ENCODE measurements around the gene CALCR. TPM values are rescaled to one million over a fixed set of nuclear protein-coding genes. Genes with fewer than 3 reads are reported as not detected.

The CALCR gene
- total and polyA plus RNA-seq, 2 experiments from 2014 or later, result not detected

DNA sequence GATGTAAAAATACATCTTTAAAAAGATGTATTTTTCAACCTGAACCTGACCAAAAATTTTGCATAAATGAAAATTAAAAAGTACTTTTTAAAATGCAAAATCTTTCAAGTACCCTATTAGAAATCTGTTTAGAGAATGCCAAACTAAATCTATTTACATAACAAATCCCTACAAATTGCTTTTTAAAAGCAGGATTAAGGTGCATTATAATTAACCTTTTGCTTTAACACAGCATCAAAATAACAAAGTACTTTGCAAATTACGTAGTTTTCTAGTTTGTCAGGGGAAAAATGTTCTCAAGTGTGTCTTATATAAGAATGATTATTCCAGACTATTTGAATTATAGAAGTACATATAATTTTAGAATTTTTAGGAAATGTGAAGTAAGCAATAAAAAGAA lies 181.5 kb downstream of the CALCR start:
- Histone ChIP-seq H3K36me3 (ENCODE audit: low read depth) (no peaks in the 10 kb centered on the region), H3K9ac (no peak overlapping the region), H4K20me1 (ENCODE audit: insufficient read depth) (no peaks in the 10 kb centered on the region), H3K27ac (no peak overlapping the region), H3K4me3 (no peak overlapping the region), H3K4me1 (ENCODE audit: insufficient read depth) (no peaks in the 10 kb centered on the region), H3K9me2 (ENCODE audit: insufficient read depth) (no peaks in the 10 kb centered on the region), H3F3A (ENCODE audit: insufficient read depth) (no peaks in the 10 kb centered on the region), H3K79me2 (ENCODE audit: insufficient read depth) (no peaks in the 10 kb centered on the region), H2AFZ (no peak overlapping the region), H3K4me2 (ENCODE audit: unreplicated experiment) (no peak overlapping the region), H3K9me3 (ENCODE audit: low read depth) (no peaks in the 10 kb centered on the region), H3K27me3 (replicated peaks; ENCODE audit: insufficient read depth) (no peaks in the 10 kb centered on the region; the same call in none of the 2 replicates)
- 68 to 84% methylated on average over 1 of the region's 1 CpG for WGBS, 2 experiments (ENCODE audit: low coverage in 1 of 2, low lambda C conversion rate in 2 of 2, missing lambda C conversion rate in 2 of 2)
- TF ChIP-seq EZH2 (IDR thresholded peaks at IDR 0.05; ENCODE audit: insufficient read depth, poor library complexity, severe bottlenecking), result no peak
- no peak for TF ChIP-seq EZH2phosphoT487 (IDR thresholded peaks at IDR 0.05; ENCODE audit: insufficient read depth, low read depth)
- in situ Hi-C loops (cut with MboI), result no loop called here
- DNase-seq, result no peak

- WGBS, 2 experiments (ENCODE audit: low coverage in 1 of 2, low lambda C conversion rate in 2 of 2, missing lambda C conversion rate in 2 of 2), result 61 to 77% methylated on average over 3 of the region's 3 CpGs
- in situ Hi-C loops (cut with MboI), result no loop called here
- DNase-seq, result no peak
These were observed 183.9 kb downstream of the CALCR start for GRCh38 chr7:93390660-93391059.

GRCh38 chr7:93382362-93382761 lies 192.2 kb downstream of the CALCR start:
- Histone ChIP-seq H3K4me1 (ENCODE audit: insufficient read depth) (no peaks in the 10 kb centered on the region), H3K9me3 (ENCODE audit: low read depth) (no peaks in the 10 kb centered on the region), H3K79me2 (ENCODE audit: insufficient read depth) (no peaks in the 10 kb centered on the region), H3K36me3 (ENCODE audit: low read depth) (no peaks in the 10 kb centered on the region), H4K20me1 (ENCODE audit: insufficient read depth) (no peaks in the 10 kb centered on the region), H3K9ac (no peak overlapping the region), H3K4me2 (ENCODE audit: unreplicated experiment) (no peak overlapping the region), H3K27me3 (replicated peaks; ENCODE audit: insufficient read depth) (peaks cover 30% of the 10 kb centered on the region), H3K27ac (no peak overlapping the region), H3K9me2 (ENCODE audit: insufficient read depth) (no peaks in the 10 kb centered on the region), H2AFZ (no peak overlapping the region), H3F3A (ENCODE audit: insufficient read depth) (no peaks in the 10 kb centered on the region), H3K4me3 (no peak overlapping the region)
- in situ Hi-C loops (cut with MboI), result no loop called here
- TF ChIP-seq EZH2phosphoT487 (IDR thresholded peaks at IDR 0.05; ENCODE audit: insufficient read depth, low read depth) (no peak), EZH2 (IDR thresholded peaks at IDR 0.05; ENCODE audit: insufficient read depth, poor library complexity, severe bottlenecking) (no peak)
- WGBS, 2 experiments (ENCODE audit: low coverage in 1 of 2, low lambda C conversion rate in 2 of 2, missing lambda C conversion rate in 2 of 2), result 2 to 4% methylated on average over 3 of the region's 3 CpGs
- no peak for DNase-seq

More at GRCh38 chr7:93390660-93391059, 183.9 kb downstream of the CALCR start:
- H3K9me3 ChIP-seq (ENCODE audit: low read depth), result no peaks in the 10 kb centered on the region
- H3F3A ChIP-seq (ENCODE audit: insufficient read depth), result no peaks in the 10 kb centered on the region
- H4K20me1 ChIP-seq (ENCODE audit: insufficient read depth), result no peaks in the 10 kb centered on the region
- H3K4me3 ChIP-seq, result no peak overlapping the region
- no peak overlapping the region for H3K9ac ChIP-seq
- H3K36me3 ChIP-seq (ENCODE audit: low read depth), result no peaks in the 10 kb centered on the region
- no peaks in the 10 kb centered on the region; the same call in none of the 2 replicates for H3K27me3 ChIP-seq (replicated peaks; ENCODE audit: insufficient read depth)
- no peaks in the 10 kb centered on the region for H3K4me1 ChIP-seq (ENCODE audit: insufficient read depth)
- H3K79me2 ChIP-seq (ENCODE audit: insufficient read depth), result no peaks in the 10 kb centered on the region
- no peak overlapping the region for H2AFZ ChIP-seq
- H3K4me2 ChIP-seq (ENCODE audit: unreplicated experiment), result no peak overlapping the region
- H3K9me2 ChIP-seq (ENCODE audit: insufficient read depth), result no peaks in the 10 kb centered on the region
- no peak for TF ChIP-seq EZH2phosphoT487 (IDR thresholded peaks at IDR 0.05; ENCODE audit: insufficient read depth, low read depth)
- TF ChIP-seq EZH2 (IDR thresholded peaks at IDR 0.05; ENCODE audit: insufficient read depth, poor library complexity, severe bottlenecking), result no peak
- H3K27ac ChIP-seq, result no peak overlapping the region

DNA sequence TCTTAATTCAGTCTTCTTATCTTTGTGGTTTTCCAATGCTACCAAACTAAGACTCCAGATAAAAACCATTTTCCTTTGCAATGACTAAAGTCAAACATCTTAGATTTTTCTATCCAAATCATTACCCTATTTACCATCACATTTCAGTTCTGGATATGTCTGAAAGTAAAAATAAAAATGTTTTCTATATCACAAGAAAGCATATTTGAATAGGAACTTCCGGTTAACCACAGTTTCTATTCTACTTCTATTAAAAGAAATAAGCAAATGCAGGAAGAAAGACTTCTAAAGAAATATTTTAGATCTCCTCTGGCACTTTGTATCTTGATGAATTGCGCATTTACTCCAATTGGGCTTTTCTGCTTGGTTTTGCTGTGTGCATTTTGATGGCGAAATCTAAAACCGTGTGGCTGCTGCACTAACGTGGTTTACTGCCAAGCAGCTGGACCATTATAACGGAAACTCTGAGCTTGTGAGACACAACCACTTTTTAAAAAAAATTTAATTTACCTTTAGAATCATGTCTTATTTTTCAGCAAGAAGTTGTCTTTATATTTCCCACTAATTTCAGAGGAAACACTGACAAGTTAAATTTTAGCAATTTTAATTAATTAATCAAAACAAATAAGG lies 196.3 kb downstream of the CALCR start:
- TF ChIP-seq EZH2phosphoT487 (IDR thresholded peaks at IDR 0.05; ENCODE audit: insufficient read depth, low read depth) (no peak), EZH2 (IDR thresholded peaks at IDR 0.05; ENCODE audit: insufficient read depth, poor library complexity, severe bottlenecking) (no peak)
- no peak for DNase-seq
- no peak overlapping the region for H3K4me2 ChIP-seq (ENCODE audit: unreplicated experiment)
- H3K9ac ChIP-seq, result no peak overlapping the region
- no peaks in the 10 kb centered on the region for H3K4me1 ChIP-seq (ENCODE audit: insufficient read depth)
- WGBS, 2 experiments (ENCODE audit: low coverage in 1 of 2, low lambda C conversion rate in 2 of 2, missing lambda C conversion rate in 2 of 2), result 43 to 60% methylated on average over 6 of the region's 6 CpGs
- H3K9me3 ChIP-seq (ENCODE audit: low read depth), result no peaks in the 10 kb centered on the region
- H3K4me3 ChIP-seq, result no peak overlapping the region
- H3K27ac ChIP-seq, result no peak overlapping the region
- H4K20me1 ChIP-seq (ENCODE audit: insufficient read depth), result no peaks in the 10 kb centered on the region
- H3K27me3 ChIP-seq (replicated peaks; ENCODE audit: insufficient read depth), result peaks cover 25% of the 10 kb centered on the region
- no peaks in the 10 kb centered on the region for H3K79me2 ChIP-seq (ENCODE audit: insufficient read depth)
- no peaks in the 10 kb centered on the region for H3F3A ChIP-seq (ENCODE audit: insufficient read depth)
- in situ Hi-C loops (cut with MboI), result no loop called here
- no peak overlapping the region for H2AFZ ChIP-seq
- no peaks in the 10 kb centered on the region for H3K9me2 ChIP-seq (ENCODE audit: insufficient read depth)
- no peaks in the 10 kb centered on the region for H3K36me3 ChIP-seq (ENCODE audit: low read depth)

GRCh38 chr7:93375603-93376002 lies 198.9 kb downstream of the CALCR start:
- in situ Hi-C loops (cut with MboI), result no loop called here
- Histone ChIP-seq H3K9me3 (ENCODE audit: low read depth) (no peaks in the 10 kb centered on the region), H3F3A (ENCODE audit: insufficient read depth) (no peaks in the 10 kb centered on the region), H3K9ac (no peak overlapping the region), H3K4me3 (no peak overlapping the region), H3K27ac (no peak overlapping the region), H2AFZ (no peak overlapping the region), H4K20me1 (ENCODE audit: insufficient read depth) (no peaks in the 10 kb centered on the region), H3K79me2 (ENCODE audit: insufficient read depth) (no peaks in the 10 kb centered on the region), H3K27me3 (replicated peaks; ENCODE audit: insufficient read depth) (peaks cover 15% of the 10 kb centered on the region; the same call in 1 of the 2 replicates), H3K4me1 (ENCODE audit: insufficient read depth) (no peaks in the 10 kb centered on the region), H3K4me2 (ENCODE audit: unreplicated experiment) (no peak overlapping the region), H3K36me3 (ENCODE audit: low read depth) (no peaks in the 10 kb centered on the region), H3K9me2 (ENCODE audit: insufficient read depth) (no peaks in the 10 kb centered on the region)
- TF ChIP-seq EZH2phosphoT487 (IDR thresholded peaks at IDR 0.05; ENCODE audit: insufficient read depth, low read depth), result no peak
- no peak for TF ChIP-seq EZH2 (IDR thresholded peaks at IDR 0.05; ENCODE audit: insufficient read depth, poor library complexity, severe bottlenecking)
- no peak for DNase-seq

MicroRNAs within 50 kb of the gene (microRNA counts, 767-probe panel; counts per million panel counts)
- 447 counts per million, percentile 86 among the panel's probes with 10 or more counts for microRNA hsa-miR-489
- 447 counts per million, percentile 86 among the panel's probes with 10 or more counts for microRNA hsa-miR-653

Small RNAs within 50 kb of the gene (microRNA-seq; reads per million reads assigned to microRNA genes)
- gene MIR489 (ENCODE audit: borderline number of aligned reads) (not detected), gene MIR653 (ENCODE audit: borderline number of aligned reads) (3.1 reads per million)

Small RNAs within 50 kb of the gene (small RNA-seq; reads per million reads assigned to genes)
- not detected for gene MIR489 (ENCODE audit: low read depth, low replicate concordance)
- not detected for gene MIR653 (ENCODE audit: low read depth, low replicate concordance)

All from GM23248 (cell line).